CD4-positive, alpha-beta memory T cell (primary cell): ENCODE results near the gene MANBA. TPM values are rescaled to one million over a fixed set of nuclear protein-coding genes. Genes with fewer than 3 reads are reported as not detected.

Source experiments
- CTCF ChIA-PET: fragments of 350-600 bp; sonication (Branson Sonifier 250); formaldehyde crosslinking; loops from one replicate; lab custom pipeline; 2021; ENCODE audit warnings: inconsistent platforms; ENCODE audit not compliant: partially characterized antibody; lab: Charles Lee
- POLR2A ChIA-PET: fragments of 350-600 bp; sonication (Branson Sonifier 250); formaldehyde crosslinking; loops from one replicate; lab custom pipeline; 2021; ENCODE audit not compliant: partially characterized antibody; lab: Charles Lee
- DNase-seq, 5 donors: peaks; one replicate each; pipeline versions ENCODE4 v3.0.0 to v3.0.0-alpha.2; 2020 to 2022; ENCODE audit warnings: mixed read lengths in 1 of 5
- H3K27ac ChIP-seq: one replicate; pipeline ENCODE4 v1.7.0; 2013; ENCODE audit warnings: low read depth, low read length
- H3K27me3 ChIP-seq: 2 replicates; pipeline ENCODE4 v1.7.0; 2013; ENCODE audit warnings: mild to moderate bottlenecking, low read length, moderate library complexity; ENCODE audit not compliant: insufficient read depth
- H3K36me3 ChIP-seq: 2 replicates; pipeline ENCODE4 v1.7.0; 2013; ENCODE audit warnings: mild to moderate bottlenecking, low read length, moderate library complexity; ENCODE audit not compliant: insufficient read depth
- H3K4me1 ChIP-seq: 2 replicates; pipeline ENCODE4 v1.7.0; 2013; ENCODE audit warnings: mild to moderate bottlenecking, low read length, moderate library complexity; ENCODE audit not compliant: insufficient read depth
- H3K4me3 ChIP-seq, 2 donors: one replicate each; pipeline ENCODE4 v1.7.0; 2013; ENCODE audit warnings: low read length in 2 of 2, mild to moderate bottlenecking in 1 of 2
- H3K9me3 ChIP-seq, 2 donors: one replicate each; pipeline ENCODE4 v1.7.0; 2013; ENCODE audit warnings: low read length in 2 of 2, control low read depth in 1 of 2; ENCODE audit not compliant: control insufficient read depth in 1 of 2
- H3K27ac Mint-ChIP-seq, 7 donors: one replicate each; pipeline ENCODE4 v1.8.0; 2020 to 2021; ENCODE audit warnings: mixed read lengths in 7 of 7, mild to moderate bottlenecking in 6 of 7, inconsistent platforms in 3 of 7, moderate library complexity in 3 of 7
- H3K27me3 Mint-ChIP-seq, 2 donors: one replicate each; pipeline ENCODE4 v1.8.0; 2020 to 2021; ENCODE audit warnings: mixed read lengths in 2 of 2
- H3K36me3 Mint-ChIP-seq, 2 donors: one replicate each; pipeline ENCODE4 v1.8.0; 2020 to 2021; ENCODE audit warnings: mixed read lengths in 2 of 2, inconsistent platforms in 1 of 2, mild to moderate bottlenecking in 1 of 2
- H3K4me1 Mint-ChIP-seq, 4 donors: one replicate each; pipeline ENCODE4 v1.8.0; 2020 to 2021; ENCODE audit warnings: mixed read lengths in 4 of 4, mild to moderate bottlenecking in 1 of 4
- H3K4me3 Mint-ChIP-seq, 8 donors: one replicate each; pipeline ENCODE4 v1.8.0; 2020 to 2021; ENCODE audit warnings: mixed read lengths in 8 of 8, mild to moderate bottlenecking in 7 of 8, moderate library complexity in 6 of 8, inconsistent platforms in 3 of 8
- H3K9me3 Mint-ChIP-seq, 8 donors: one replicate each; pipeline ENCODE4 v1.8.0; 2020 to 2021; ENCODE audit warnings: mixed read lengths in 8 of 8, mild to moderate bottlenecking in 5 of 8, inconsistent platforms in 3 of 8, moderate library complexity in 1 of 8
- intact Hi-C: fragments of 100-400 bp; cut with micrococcal nuclease; formaldehyde crosslinking; loops from one replicate; pipeline ENCODE4 v1.15.1; 2023
- polyA plus RNA-seq, 2 donors: library from polyadenylated mRNA; unstranded; fragments of 300-500 nt; fragmentation: Illumina TruSeq; gene quantifications; one replicate each; pipeline ENCODE4 v1.2.3, GENCODE V29; 2021
- total RNA-seq, 2 experiments: library from RNA; stranded (reverse); gene quantifications; one replicate each; pipeline ENCODE4 v1.2.3, GENCODE V29; 2021

MANBA gene
- total and polyA plus RNA-seq, 4 experiments from 2014 or later, result 13.5 to 33.2 (median 26.3) TPM

- POLR2A ChIA-PET, result no interaction called here
- Histone ChIP-seq H3K4me3 (no peak overlapping the region), H3K36me3 (no peaks in the 10 kb centered on the region), H3K27ac (no peak overlapping the region), H3K9me3 (no peaks in the 10 kb centered on the region), H3K27me3 (no peaks in the 10 kb centered on the region), H3K4me1 (peaks cover 6% of the 10 kb centered on the region)
- Mint-ChIP-seq H3K4me3 (no peak overlapping the region), H3K4me1 (peaks cover 4 to 15% (median 12%) of the 10 kb centered on the region in 4 donors), H3K27ac (no peak overlapping the region), H3K36me3 (peaks cover 2 to 7% of the 10 kb centered on the region in 2 donors), H3K27me3 (no peaks in the 10 kb centered on the region), H3K9me3 (peaks cover 0 to 17% (median 9%) of the 10 kb centered on the region in 8 donors)
- intact Hi-C loops, result no loop called here
- CTCF ChIA-PET, result no interaction called here
- no peak for DNase-seq
These were observed 25.5 kb upstream of the MANBA start for GRCh38 chr4:102786279-102786678.

DNA sequence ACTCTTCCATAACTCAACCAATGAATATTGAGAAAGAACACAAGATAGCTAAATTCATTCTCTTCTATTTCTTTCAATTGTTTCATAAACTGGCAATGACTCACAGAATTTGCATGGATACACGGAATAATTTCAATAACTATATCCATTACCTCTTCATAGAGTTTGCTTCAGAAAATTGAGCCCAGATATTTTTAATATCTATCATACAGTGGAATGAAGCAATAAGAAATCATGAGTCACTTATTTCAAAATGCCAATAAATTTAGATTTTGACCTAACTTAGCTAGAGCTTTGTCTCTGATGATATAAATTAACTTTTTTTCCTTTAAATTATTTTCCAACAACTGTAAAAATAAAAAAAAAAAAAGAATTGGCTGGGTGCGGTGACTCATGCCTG lies 22.2 kb upstream of the MANBA start:
- no peaks in the 10 kb centered on the region for H3K36me3 ChIP-seq
- no peak overlapping the region for H3K4me3 Mint-ChIP-seq
- peaks cover 0 to 2% (median 0%) of the 10 kb centered on the region in 4 donors for H3K4me1 Mint-ChIP-seq
- H3K36me3 Mint-ChIP-seq, result peaks cover 0 to 3% of the 10 kb centered on the region in 2 donors
- CTCF ChIA-PET, result no interaction called here
- no peaks in the 10 kb centered on the region for H3K4me1 ChIP-seq
- intact Hi-C loops, result no loop called here
- H3K27me3 Mint-ChIP-seq, result peaks cover 1 to 4% of the 10 kb centered on the region in 2 donors
- no peaks in the 10 kb centered on the region for H3K27me3 ChIP-seq
- no peak overlapping the region for H3K27ac Mint-ChIP-seq
- peaks cover 0 to 3% (median under 1%) of the 10 kb centered on the region in 8 donors for H3K9me3 Mint-ChIP-seq
- H3K27ac ChIP-seq, result no peak overlapping the region
- POLR2A ChIA-PET, result interaction anchor here (0.9 kb wide), 1 partner anchor 8 kb away, joined by 3 read pairs; no protein-coding TSS in a partner anchor
- no peak overlapping the region for H3K4me3 ChIP-seq
- no peaks in the 10 kb centered on the region for H3K9me3 ChIP-seq
- no peak for DNase-seq

DNA sequence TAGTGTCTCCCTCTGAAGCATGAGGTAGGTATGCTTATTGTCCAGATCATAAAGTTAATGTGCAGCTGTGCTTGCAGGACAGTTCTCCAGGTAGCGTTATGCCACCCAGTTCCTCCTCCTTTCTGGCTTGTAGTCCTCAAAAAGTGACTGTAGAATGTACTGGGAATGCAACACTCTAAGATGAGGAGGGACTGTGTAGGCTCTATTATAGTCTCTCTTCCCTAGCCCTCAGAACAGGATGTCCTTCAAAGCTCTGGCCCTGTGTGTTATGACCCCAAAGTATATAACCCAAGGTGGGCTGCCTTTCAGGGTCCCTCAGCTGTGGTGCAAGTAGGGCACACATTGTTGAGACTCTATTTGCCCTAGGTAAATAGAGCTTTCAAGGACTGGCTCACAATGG lies 20.8 kb upstream of the MANBA start:
- Mint-ChIP-seq H3K27me3 (peaks cover 3 to 4% of the 10 kb centered on the region in 2 donors), H3K36me3 (peaks cover 0 to 3% of the 10 kb centered on the region in 2 donors), H3K9me3 (no peaks in the 10 kb centered on the region), H3K4me3 (no peak overlapping the region), H3K27ac (no peak overlapping the region), H3K4me1 (no peaks in the 10 kb centered on the region)
- no peaks in the 10 kb centered on the region for H3K36me3 ChIP-seq
- CTCF ChIA-PET, result no interaction called here
- H3K4me3 ChIP-seq, result no peak overlapping the region
- no peak overlapping the region for H3K27ac ChIP-seq
- no peaks in the 10 kb centered on the region for H3K4me1 ChIP-seq
- H3K27me3 ChIP-seq, result no peaks in the 10 kb centered on the region
- H3K9me3 ChIP-seq, result no peaks in the 10 kb centered on the region
- intact Hi-C loops, result no loop called here
- no peak for DNase-seq
- POLR2A ChIA-PET, result no interaction called here

DNA sequence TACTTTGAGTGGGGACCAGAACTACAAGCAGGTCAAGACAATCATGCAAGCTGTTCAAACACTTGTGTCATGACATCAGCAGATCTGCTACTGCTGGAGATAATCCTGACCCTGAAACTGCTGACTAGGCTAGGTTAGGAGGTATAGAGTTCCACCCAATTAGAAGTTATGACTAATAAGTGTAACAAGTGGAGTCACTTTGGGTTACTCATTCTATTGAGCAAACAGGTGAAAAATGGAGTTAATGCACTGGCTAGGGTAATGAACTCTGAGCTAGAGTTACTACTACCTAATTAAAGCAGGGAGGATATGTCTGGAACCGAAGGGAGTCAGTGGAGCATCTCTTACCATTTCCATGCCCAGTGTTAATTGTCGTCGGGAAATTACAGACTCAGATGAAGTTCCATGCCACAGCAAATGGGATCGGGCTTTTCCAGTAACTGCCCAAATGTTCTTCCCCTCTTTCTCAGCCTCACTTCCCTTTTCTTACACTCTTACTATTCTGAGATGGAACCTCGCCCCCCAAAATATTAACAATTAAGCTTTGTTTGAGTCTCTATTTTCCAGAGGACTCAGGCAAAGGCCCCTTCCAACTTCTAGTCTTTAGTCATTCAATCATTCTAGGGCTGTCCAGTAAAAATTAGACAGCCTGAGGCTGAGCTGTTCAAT lies 19.8 kb upstream of the MANBA start:
- ChIA-PET POLR2A (no interaction called here), CTCF (no interaction called here)
- no peaks in the 10 kb centered on the region for H3K9me3 Mint-ChIP-seq
- no peak overlapping the region for H3K27ac Mint-ChIP-seq
- no peak for DNase-seq
- intact Hi-C loops, result no loop called here
- H3K36me3 Mint-ChIP-seq, result peaks cover 0 to 3% of the 10 kb centered on the region in 2 donors
- no peaks in the 10 kb centered on the region for H3K4me1 ChIP-seq
- no peak overlapping the region for H3K4me3 Mint-ChIP-seq
- H3K36me3 ChIP-seq, result no peaks in the 10 kb centered on the region
- H3K4me1 Mint-ChIP-seq, result no peaks in the 10 kb centered on the region
- H3K27me3 ChIP-seq, result no peaks in the 10 kb centered on the region
- no peak overlapping the region for H3K27ac ChIP-seq
- no peaks in the 10 kb centered on the region for H3K9me3 ChIP-seq
- peaks cover 3 to 6% of the 10 kb centered on the region in 2 donors for H3K27me3 Mint-ChIP-seq
- H3K4me3 ChIP-seq, result no peak overlapping the region

GRCh38 chr4:102779204-102779603 lies 18.4 kb upstream of the MANBA start:
- DNase-seq, result no peak
- intact Hi-C loops, result no loop called here
- H3K36me3 Mint-ChIP-seq, result peaks cover 0 to 3% of the 10 kb centered on the region in 2 donors
- ChIA-PET CTCF (no interaction called here), POLR2A (no interaction called here)
- Histone ChIP-seq H3K4me3 (no peak overlapping the region), H3K4me1 (no peaks in the 10 kb centered on the region), H3K36me3 (no peaks in the 10 kb centered on the region), H3K27ac (no peak overlapping the region), H3K27me3 (no peaks in the 10 kb centered on the region), H3K9me3 (no peaks in the 10 kb centered on the region)
- H3K27me3 Mint-ChIP-seq, result peaks cover 4 to 6% of the 10 kb centered on the region in 2 donors
- H3K4me1 Mint-ChIP-seq, result no peaks in the 10 kb centered on the region
- no peak overlapping the region for H3K4me3 Mint-ChIP-seq
- no peak overlapping the region for H3K27ac Mint-ChIP-seq
- no peaks in the 10 kb centered on the region for H3K9me3 Mint-ChIP-seq

GRCh38 chr4:102778720-102779119 lies 18.0 kb upstream of the MANBA start:
- POLR2A ChIA-PET, result no interaction called here

GRCh38 chr4:102775805-102776204 lies 15.0 kb upstream of the MANBA start:
- H3K27me3 ChIP-seq, result no peaks in the 10 kb centered on the region
- no peaks in the 10 kb centered on the region for H3K4me1 ChIP-seq
- intact Hi-C loops, result no loop called here
- POLR2A ChIA-PET, result no interaction called here
- H3K27ac ChIP-seq, result no peak overlapping the region
- no peak overlapping the region for H3K27ac Mint-ChIP-seq
- no peaks in the 10 kb centered on the region for H3K9me3 Mint-ChIP-seq
- no peak for DNase-seq
- no peaks in the 10 kb centered on the region for H3K4me1 Mint-ChIP-seq
- H3K36me3 Mint-ChIP-seq, result peaks cover 0 to 3% of the 10 kb centered on the region in 2 donors
- H3K4me3 Mint-ChIP-seq, result no peak overlapping the region
- no peaks in the 10 kb centered on the region for H3K9me3 ChIP-seq
- H3K4me3 ChIP-seq, result no peak overlapping the region
- no peaks in the 10 kb centered on the region for H3K36me3 ChIP-seq
- CTCF ChIA-PET, result no interaction called here
- peaks cover 4 to 6% of the 10 kb centered on the region in 2 donors for H3K27me3 Mint-ChIP-seq

More at GRCh38 chr4:102778720-102779119, 18.0 kb upstream of the MANBA start:
- H3K27me3 ChIP-seq, result no peaks in the 10 kb centered on the region
- no peaks in the 10 kb centered on the region for H3K4me1 ChIP-seq
- no peaks in the 10 kb centered on the region for H3K9me3 ChIP-seq
- intact Hi-C loops, result no loop called here
- no peak for DNase-seq
- no peaks in the 10 kb centered on the region for H3K4me1 Mint-ChIP-seq
- no peaks in the 10 kb centered on the region for H3K9me3 Mint-ChIP-seq
- no peak overlapping the region for H3K4me3 ChIP-seq
- no peak overlapping the region for H3K27ac Mint-ChIP-seq
- no peak overlapping the region for H3K27ac ChIP-seq
- H3K4me3 Mint-ChIP-seq, result no peak overlapping the region
- peaks cover 4 to 6% of the 10 kb centered on the region in 2 donors for H3K27me3 Mint-ChIP-seq
- CTCF ChIA-PET, result no interaction called here
- H3K36me3 ChIP-seq, result no peaks in the 10 kb centered on the region
- peaks cover 0 to 3% of the 10 kb centered on the region in 2 donors for H3K36me3 Mint-ChIP-seq
